A549 treated with ZK216348 at 1 μM for 4 hours (cell line): ENCODE measurements around the gene ZBTB43. TPM values are rescaled to one million over a fixed set of nuclear protein-coding genes. Genes with fewer than 3 reads are reported as not detected.

ENCODE experiments used
- total RNA-seq: library from RNA; stranded (reverse); fragments of 200-300 nt; extraction: Qiagen RNA extraction; gene quantifications from 5 replicates; pipeline ENCODE4 v1.2.3, GENCODE V29; 2022; ENCODE audit warnings: low read depth

The ZBTB43 gene, protein sequence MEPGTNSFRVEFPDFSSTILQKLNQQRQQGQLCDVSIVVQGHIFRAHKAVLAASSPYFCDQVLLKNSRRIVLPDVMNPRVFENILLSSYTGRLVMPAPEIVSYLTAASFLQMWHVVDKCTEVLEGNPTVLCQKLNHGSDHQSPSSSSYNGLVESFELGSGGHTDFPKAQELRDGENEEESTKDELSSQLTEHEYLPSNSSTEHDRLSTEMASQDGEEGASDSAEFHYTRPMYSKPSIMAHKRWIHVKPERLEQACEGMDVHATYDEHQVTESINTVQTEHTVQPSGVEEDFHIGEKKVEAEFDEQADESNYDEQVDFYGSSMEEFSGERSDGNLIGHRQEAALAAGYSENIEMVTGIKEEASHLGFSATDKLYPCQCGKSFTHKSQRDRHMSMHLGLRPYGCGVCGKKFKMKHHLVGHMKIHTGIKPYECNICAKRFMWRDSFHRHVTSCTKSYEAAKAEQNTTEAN
- 5.5 to 8.0 TPM (median 6.4 TPM) in 5 replicates for total RNA-seq

DNA sequence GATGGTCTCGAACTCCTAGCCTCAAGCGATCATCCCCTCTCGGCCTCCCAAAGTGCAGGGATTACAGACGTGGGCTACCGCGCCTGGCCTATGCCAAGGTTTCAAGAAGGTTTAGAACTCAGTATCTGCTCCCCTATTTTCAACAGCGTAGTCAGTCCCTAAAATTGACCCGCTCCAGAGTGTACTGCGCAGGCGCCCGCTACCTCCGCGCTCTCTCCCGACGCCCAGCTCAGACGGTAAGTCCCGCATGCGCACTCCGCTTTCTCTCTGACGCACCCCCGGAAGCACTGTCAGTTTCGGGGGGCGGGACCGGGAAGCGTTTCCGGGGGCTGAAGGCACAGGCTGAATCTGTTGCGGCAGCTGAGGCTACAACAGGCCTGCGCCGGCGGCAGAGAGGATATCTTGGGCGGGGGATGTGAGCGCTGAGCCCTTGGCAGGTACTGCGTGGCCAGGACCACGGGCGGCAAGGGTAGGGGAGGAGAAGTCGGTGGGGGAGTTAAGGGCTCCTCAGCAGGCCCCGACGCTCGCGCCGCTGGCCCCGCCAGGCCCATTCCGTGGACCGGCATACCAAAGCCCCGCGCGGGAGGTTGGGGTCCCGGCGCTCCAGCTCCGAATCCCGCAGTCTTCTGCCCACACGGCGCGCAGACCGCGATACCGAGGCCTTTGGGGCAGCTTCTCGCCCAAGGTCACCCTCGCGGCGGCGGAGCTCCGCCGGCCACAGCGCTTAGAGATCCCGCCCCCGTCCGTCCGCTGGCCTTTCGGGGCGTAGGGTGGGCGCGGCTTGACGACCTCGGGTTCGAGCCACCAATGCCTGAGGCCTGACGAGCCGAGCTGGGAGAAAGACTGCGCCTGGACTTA, at the start of gene ZBTB43:
TSS of gene ZBTB43 (plus strand) at position 345 of the 858 bp plus-strand sequence. CDS start 27,470 bp downstream, outside the sequence.

DNA sequence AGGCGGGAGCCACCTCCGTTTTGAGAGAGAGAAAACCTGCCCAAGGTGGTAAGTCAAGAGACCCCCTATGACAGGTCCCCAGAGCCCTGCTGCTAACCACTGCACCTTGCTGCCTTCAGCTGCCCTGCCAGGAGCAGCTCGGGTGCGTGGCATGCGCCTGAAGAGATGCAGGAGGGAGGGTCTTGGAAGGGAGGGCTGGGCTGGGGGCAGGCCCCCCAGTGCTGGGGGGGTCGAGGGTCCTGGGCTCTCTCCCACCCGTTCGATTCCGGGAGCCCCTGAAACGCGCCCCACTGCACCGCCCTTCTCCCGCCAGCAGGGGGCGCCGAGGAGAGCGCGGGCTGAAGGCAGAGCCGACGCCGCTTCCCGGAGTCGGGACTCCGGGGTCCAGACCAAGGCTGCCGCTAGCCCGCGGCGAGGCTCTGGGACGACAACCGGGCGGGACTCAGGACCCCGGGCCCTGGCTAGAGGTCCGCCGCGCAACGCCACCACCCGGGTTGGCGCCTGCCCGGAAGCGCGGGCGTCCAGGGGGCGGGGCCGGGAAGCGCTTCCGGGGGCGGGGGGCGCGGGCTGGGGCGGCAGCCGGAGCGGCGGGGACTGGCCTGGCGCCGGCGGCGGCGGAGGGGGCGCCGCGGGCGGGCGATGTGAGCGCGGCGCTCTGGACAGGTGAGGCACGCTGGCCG, 55.4 kb downstream of the ZBTB43 start, which contains the start of gene ZBTB34:
TSS of gene ZBTB34 (plus strand) at position 563 of the 680 bp plus-strand sequence. CDS start 18,761 bp downstream, outside the sequence.

Other genes with a start within 250 kb of the ZBTB43 start
- 0.67 to 2.4 TPM (median 1.8 TPM) in 5 replicates for gene LMX1B, start 191.1 kb upstream of the ZBTB43 start, total RNA-seq
- 2.8 to 4.7 TPM (median 3.9 TPM) in 5 replicates for gene ZBTB34, start 55.6 kb downstream of the ZBTB43 start, total RNA-seq
- gene RALGPS1, start 109.7 kb downstream of the ZBTB43 start, total RNA-seq: 1.4 to 2.9 TPM (median 1.8 TPM) in 5 replicates